H9 (cell line): ENCODE data around the gene TXNRD1. TPM values are rescaled to one million over a fixed set of nuclear protein-coding genes. Genes with fewer than 3 reads are reported as not detected.

Experiments used
- DNase-seq: peaks from one replicate; pipeline ENCODE4 v3.0.0-alpha.2; 2017
- H2AFZ ChIP-seq: one replicate; pipeline ENCODE4 v1.6.1; 2013; ENCODE audit warnings: mild to moderate bottlenecking, low read length, control low read depth, moderate library complexity
- H2AK5ac ChIP-seq: 2 replicates; pipeline ENCODE4 v1.6.1; 2013; ENCODE audit warnings: low read length, control low read depth, mixed read lengths; ENCODE audit not compliant: insufficient read length
- H2BK120ac ChIP-seq: one replicate; pipeline ENCODE4 v1.6.1; 2013; ENCODE audit warnings: low read depth, mild to moderate bottlenecking, low read length, control low read depth, inconsistent platforms; ENCODE audit not compliant: poor library complexity, severe bottlenecking
- H2BK12ac ChIP-seq: 2 replicates; pipeline ENCODE4 v1.6.1; 2013; ENCODE audit warnings: low read length, control low read depth, mixed read lengths, low read depth; ENCODE audit not compliant: insufficient read length
- H2BK15ac ChIP-seq: 2 replicates; pipeline ENCODE4 v1.6.1; 2013; ENCODE audit warnings: low read depth, low read length, control low read depth
- H2BK20ac ChIP-seq: one replicate; pipeline ENCODE4 v1.6.1; 2013; ENCODE audit warnings: low read depth, mild to moderate bottlenecking, low read length, control low read depth, inconsistent platforms; ENCODE audit not compliant: poor library complexity, severe bottlenecking
- H2BK5ac ChIP-seq: 2 replicates; pipeline ENCODE4 v1.6.1; 2013; ENCODE audit warnings: low read length, control low read depth, mixed read lengths; ENCODE audit not compliant: insufficient read length
- H3K14ac ChIP-seq: 2 replicates; pipeline ENCODE4 v1.6.1; 2013; ENCODE audit warnings: low read length, control low read depth; ENCODE audit not compliant: insufficient read depth
- H3K18ac ChIP-seq: 2 replicates; pipeline ENCODE4 v1.6.1; 2013; ENCODE audit warnings: low read depth, mild to moderate bottlenecking, mixed read lengths, low read length, control low read depth; ENCODE audit not compliant: insufficient read length
- H3K23ac ChIP-seq: 2 replicates; pipeline ENCODE4 v1.6.1; 2013; ENCODE audit warnings: low read length, control low read depth, mixed read lengths, low read depth; ENCODE audit not compliant: insufficient read length
- H3K23me2 ChIP-seq: 2 replicates; pipeline ENCODE4 v1.6.1; 2013; ENCODE audit warnings: low read depth, mild to moderate bottlenecking, mixed read lengths, low read length, control low read depth; ENCODE audit not compliant: insufficient read length, poor library complexity, severe bottlenecking
- H3K27ac ChIP-seq: 2 replicates; pipeline ENCODE4 v1.5.1; 2013; ENCODE audit warnings: low read length, control low read depth, mixed read lengths, low read depth; ENCODE audit not compliant: insufficient read length
- H3K27me3 ChIP-seq: 2 replicates; pipeline ENCODE4 v1.6.1; 2013; ENCODE audit warnings: low read length, control low read depth, inconsistent platforms; ENCODE audit not compliant: insufficient read depth
- H3K4ac ChIP-seq: 2 replicates; pipeline ENCODE4 v1.6.1; 2013; ENCODE audit warnings: low read depth, mild to moderate bottlenecking, control low read depth, inconsistent platforms, low read length, moderate library complexity
- H3K4me1 ChIP-seq: 2 replicates; pipeline ENCODE4 v1.6.1; 2013; ENCODE audit warnings: low read length, control low read depth, inconsistent platforms; ENCODE audit not compliant: insufficient read depth
- H3K4me2 ChIP-seq: 2 replicates; pipeline ENCODE4 v1.6.1; 2013; ENCODE audit warnings: low read length, control low read depth, mixed read lengths; ENCODE audit not compliant: insufficient read length, insufficient read depth
- H3K56ac ChIP-seq: 2 replicates; pipeline ENCODE4 v1.6.1; 2013; ENCODE audit warnings: low read depth, mild to moderate bottlenecking, mixed read lengths, low read length, control low read depth; ENCODE audit not compliant: insufficient read length
- H3K79me1 ChIP-seq: 2 replicates; pipeline ENCODE4 v1.6.1; 2013; ENCODE audit warnings: low read depth, mild to moderate bottlenecking, moderate library complexity, low read length, control low read depth, inconsistent platforms; ENCODE audit not compliant: insufficient read depth, poor library complexity, severe bottlenecking
- H3K79me2 ChIP-seq: 2 replicates; pipeline ENCODE4 v1.6.1; 2013; ENCODE audit warnings: low read length, control low read depth, inconsistent platforms; ENCODE audit not compliant: insufficient read depth
- H3K9ac ChIP-seq: 2 replicates; pipeline ENCODE4 v1.6.1; 2013; ENCODE audit warnings: low read length, control low read depth, mixed read lengths; ENCODE audit not compliant: insufficient read length; ENCODE audit errors: extremely low read depth
- H3K9me3 ChIP-seq: one replicate; pipeline ENCODE4 v1.6.1; 2013; ENCODE audit warnings: low read depth, low read length, inconsistent platforms; ENCODE audit not compliant: control insufficient read depth
- H3T11ph ChIP-seq: one replicate; pipeline ENCODE4 v1.6.1; 2013; ENCODE audit warnings: mild to moderate bottlenecking, low read length, control low read depth, inconsistent platforms
- H4K20me1 ChIP-seq: one replicate; pipeline ENCODE4 v1.6.1; 2013; ENCODE audit not compliant: control insufficient read depth, insufficient read length, insufficient read depth
- H4K5ac ChIP-seq: 2 replicates; pipeline ENCODE4 v1.6.1; 2013; ENCODE audit warnings: low read depth, mild to moderate bottlenecking, mixed read lengths, low read length, control low read depth; ENCODE audit not compliant: insufficient read length
- H4K8ac ChIP-seq: replicated peaks from 2 replicates; pipeline ENCODE4 v1.6.1; 2013; ENCODE audit warnings: low read length, control low read depth, mixed read lengths, low read depth; ENCODE audit not compliant: insufficient read length
- H4K91ac ChIP-seq: 2 replicates; pipeline ENCODE4 v1.6.1; 2013; ENCODE audit warnings: low read depth, mild to moderate bottlenecking, moderate library complexity, mixed read lengths, low read length, control low read depth; ENCODE audit not compliant: insufficient read length
- H3K27ac Mint-ChIP-seq, 3 experiments: 2 replicates in 2 of 3; 3 replicates in 1 of 3; pipeline ENCODE4 v1.8.0; 2020 to 2021; ENCODE audit warnings: mixed read lengths in 3 of 3, mild to moderate bottlenecking in 1 of 3, moderate library complexity in 1 of 3
- H3K27me3 Mint-ChIP-seq: 2 replicates; pipeline ENCODE4 v1.8.0; 2021; ENCODE audit warnings: low read depth, mild to moderate bottlenecking, moderate library complexity, mixed read lengths
- H3K36me3 Mint-ChIP-seq, 3 experiments: 2 replicates in 2 of 3; 3 replicates in 1 of 3; pipeline ENCODE4 v1.8.0; 2020 to 2021; ENCODE audit warnings: low read depth in 3 of 3, mixed read lengths in 3 of 3; ENCODE audit not compliant: insufficient read depth in 1 of 3
- H3K4me1 Mint-ChIP-seq, 2 experiments: 2 replicates each; pipeline ENCODE4 v1.8.0; 2020; ENCODE audit warnings: mixed read lengths in 2 of 2
- H3K4me3 Mint-ChIP-seq, 2 experiments: 2 replicates in 1 of 2; 3 replicates in 1 of 2; pipeline ENCODE4 v1.8.0; 2020 to 2021; ENCODE audit warnings: mild to moderate bottlenecking in 2 of 2, mixed read lengths in 2 of 2, moderate library complexity in 1 of 2
- H3K9me3 Mint-ChIP-seq, 2 experiments: 2 replicates in 1 of 2; 3 replicates in 1 of 2; pipeline ENCODE4 v1.8.0; 2020; ENCODE audit warnings: mild to moderate bottlenecking in 2 of 2, mixed read lengths in 2 of 2, moderate library complexity in 1 of 2
- CTCF ChIP-seq: fragments of 200-600 bp; sonication (generic); conservative IDR thresholded peaks from 3 replicates; pipeline ENCODE4 v1.8.0; 2021; ENCODE audit warnings: antibody characterized with exemption, mild to moderate bottlenecking
- WGBS: extraction: QIAGEN DNeasy Blood & Tissue Kit; methylation state at CpG from one replicate; pipeline ENCODE4 v1.1.7; 2013; ENCODE audit warnings: missing lambda C conversion rate, low lambda C conversion rate, mixed read lengths; ENCODE audit not compliant: insufficient read length; ENCODE audit errors: extremely low coverage; 5-methylcytosine and 5-hydroxymethylcytosine counted together
- total RNA-seq: library from RNA; stranded (reverse); gene quantifications from 2 replicates; pipeline ENCODE4 v1.2.1, GENCODE V29; 2021

Gene TXNRD1
- total RNA-seq, 1 experiment from 2014 or later = 100 TPM

- no peak overlapping the region for H3K9ac ChIP-seq
- no peaks in the 10 kb centered on the region for H4K20me1 ChIP-seq
- WGBS = no CpG with 5 or more reads among the region's 6 CpGs
- no peaks in the 10 kb centered on the region for H3K4me1 ChIP-seq
- Mint-ChIP-seq H3K36me3 (peaks cover 21 to 41% (median 30%) of the 10 kb centered on the region in 3 experiments), H3K27me3 (no peaks in the 10 kb centered on the region), H3K27ac (peak overlapping the region in 2 of 3 experiments; percentile 12 to 50; a peak in 3 of 7 replicates), H3K4me1 (peaks cover 42 to 43% of the 10 kb centered on the region in 2 experiments), H3K4me3 (no peak overlapping the region), H3K9me3 (no peaks in the 10 kb centered on the region)
- no peak overlapping the region for H3K4ac ChIP-seq
- no peak overlapping the region for H3K27ac ChIP-seq
- peaks cover 3% of the 10 kb centered on the region for H3K79me1 ChIP-seq
- H2BK12ac ChIP-seq = no peak overlapping the region
- H3K23ac ChIP-seq = no peak overlapping the region
- H4K91ac ChIP-seq = no peak overlapping the region
- H4K5ac ChIP-seq = no peak overlapping the region
- no peak overlapping the region for H3T11ph ChIP-seq
- H3K9me3 ChIP-seq = no peaks in the 10 kb centered on the region
- H3K18ac ChIP-seq = no peak overlapping the region
- no peak overlapping the region for H2BK120ac ChIP-seq
- H3K79me2 ChIP-seq = peaks cover 14% of the 10 kb centered on the region; the same call in 1 of the 2 replicates
- no peak overlapping the region for H3K4me2 ChIP-seq
- H3K56ac ChIP-seq = no peak overlapping the region
- no peak for TF ChIP-seq CTCF
- no peak overlapping the region for H2BK5ac ChIP-seq
- no peak overlapping the region for H2AK5ac ChIP-seq
- H3K23me2 ChIP-seq = peaks cover 3% of the 10 kb centered on the region
- no peak overlapping the region for H4K8ac ChIP-seq
- H2BK20ac ChIP-seq = no peak overlapping the region
- H3K14ac ChIP-seq = no peak overlapping the region
- no peak for DNase-seq
- no peak overlapping the region for H2BK15ac ChIP-seq
- H2AFZ ChIP-seq = no peak overlapping the region
- H3K27me3 ChIP-seq = no peaks in the 10 kb centered on the region
These were observed 91.5 kb downstream of the TXNRD1 start for GRCh38 chr12:104306943-104307654.
